ENCODE measurements around the gene MYT1.
"Not testable (repeated sequence)": the region's sequence is repeated elsewhere in the genome, so short reads cannot be mapped to it uniquely, and the experiment has no call there.

The MYT1 gene

DNA sequence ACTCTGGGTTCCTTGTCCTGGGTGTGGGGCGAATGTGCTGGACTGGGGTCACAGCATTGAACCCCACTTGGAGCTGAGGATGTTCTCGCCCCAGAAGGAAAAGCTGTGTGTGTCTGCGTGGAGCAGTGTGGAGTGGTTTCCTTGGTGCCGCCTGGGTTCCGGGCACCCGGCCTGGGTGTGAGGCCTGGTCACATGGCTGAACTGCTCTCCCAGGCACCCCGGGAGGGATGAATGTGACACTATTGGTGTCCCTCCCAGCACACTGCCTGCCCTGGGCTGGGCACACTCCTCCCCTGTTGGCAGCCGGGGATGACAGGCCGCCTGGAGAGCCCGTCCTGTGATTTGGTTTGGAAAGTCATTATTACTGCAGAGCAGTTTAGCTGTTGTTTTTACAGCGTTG, 12.3 kb downstream of the MYT1 start:
- no peaks in the 10 kb centered on the region for H3K36me3 ChIP-seq
- H3K4me2 ChIP-seq = peak overlapping the region in 2 of 11 experiments; percentile 22 to 40; a peak in 2 of 22 replicates
- H3K27me3 ChIP-seq = peaks cover 22 to 43% (median 35%) of the 10 kb centered on the region in 11 experiments
- no peak overlapping the region for H3K4me3 ChIP-seq
- no peak overlapping the region for H3K9ac ChIP-seq
- no peak overlapping the region for H3K27ac ChIP-seq
- peaks cover 0 to 5% (median 0%) of the 10 kb centered on the region in 11 experiments; a peak in 5 of 22 replicates for H4K20me1 ChIP-seq
- H3K4me1 ChIP-seq = peaks cover 0 to 22% (median 6%) of the 10 kb centered on the region in 10 experiments; a peak in 7 of 20 replicates
- H3K9me3 ChIP-seq (replicated peaks in 1 of 11) = peaks cover 9 to 23% (median 14%) of the 10 kb centered on the region in 11 experiments; a peak in 17 of 22 replicates
- TF ChIP-seq Cebpa-rat (IDR thresholded peaks at IDR 0.05) = no peak

DNA sequence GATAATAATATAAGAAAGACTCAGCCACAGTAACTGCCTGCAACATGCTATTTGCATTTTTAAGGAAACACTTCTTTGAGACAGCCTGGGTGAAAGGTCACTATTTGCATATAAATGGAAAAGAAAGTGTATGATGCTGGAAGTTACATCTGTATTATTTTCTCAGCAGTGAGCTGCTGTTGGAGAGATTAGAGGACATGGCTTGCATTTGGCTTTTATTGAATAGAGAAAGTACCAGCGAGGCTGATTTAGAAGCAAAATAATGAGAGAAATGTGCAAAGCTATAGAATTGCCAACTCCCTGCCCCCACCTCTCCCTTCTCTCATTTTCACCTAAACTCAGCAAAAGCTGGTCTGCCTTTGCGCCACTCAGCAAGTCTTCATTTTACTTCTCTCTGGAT, 12.7 kb downstream of the MYT1 start:
- Histone ChIP-seq H3K36me3 (no peaks in the 10 kb centered on the region), H3K4me2 (peak overlapping the region in 2 of 11 experiments; percentile 22 to 40; a peak in 4 of 22 replicates), H3K4me3 (no peak overlapping the region), H3K4me1 (peaks cover 0 to 22% (median 6%) of the 10 kb centered on the region in 10 experiments; a peak in 7 of 20 replicates), H4K20me1 (peaks cover 0 to 5% (median 0%) of the 10 kb centered on the region in 11 experiments; a peak in 5 of 22 replicates), H3K27me3 (peaks cover 22 to 41% (median 35%) of the 10 kb centered on the region in 11 experiments), H3K27ac (no peak overlapping the region), H3K9me3 (replicated peaks in 1 of 11) (peaks cover 9 to 23% (median 14%) of the 10 kb centered on the region in 11 experiments; a peak in 17 of 22 replicates), H3K9ac (no peak overlapping the region)
- TF ChIP-seq Cebpa-rat (IDR thresholded peaks at IDR 0.05) = no peak

DNA sequence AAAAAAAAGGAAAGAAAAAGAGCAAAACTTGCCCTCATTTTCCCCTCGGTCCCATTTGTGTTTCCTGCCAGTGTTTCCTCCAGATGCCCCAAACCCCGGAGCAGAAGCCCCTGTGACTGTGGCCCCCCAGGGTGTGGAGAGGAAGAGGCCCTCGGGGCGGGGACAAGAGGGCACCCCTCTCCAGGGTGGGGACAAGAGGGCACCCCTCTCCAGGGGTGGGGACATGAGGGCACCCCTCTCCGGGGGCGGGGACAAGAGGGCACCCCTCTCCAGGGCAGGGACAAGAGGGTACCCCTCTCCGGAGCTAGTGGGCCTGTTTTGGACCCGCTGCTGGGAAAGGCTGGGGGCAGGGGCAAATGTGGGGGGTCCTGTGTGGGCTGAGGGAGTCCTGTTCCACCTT, 13.1 kb downstream of the MYT1 start:
- H3K4me3 ChIP-seq = no peak overlapping the region
- no peak for TF ChIP-seq Cebpa-rat (IDR thresholded peaks at IDR 0.05)
- peak overlapping the region in 2 of 11 experiments; percentile 22 to 40; a peak in 4 of 22 replicates for H3K4me2 ChIP-seq

DNA sequence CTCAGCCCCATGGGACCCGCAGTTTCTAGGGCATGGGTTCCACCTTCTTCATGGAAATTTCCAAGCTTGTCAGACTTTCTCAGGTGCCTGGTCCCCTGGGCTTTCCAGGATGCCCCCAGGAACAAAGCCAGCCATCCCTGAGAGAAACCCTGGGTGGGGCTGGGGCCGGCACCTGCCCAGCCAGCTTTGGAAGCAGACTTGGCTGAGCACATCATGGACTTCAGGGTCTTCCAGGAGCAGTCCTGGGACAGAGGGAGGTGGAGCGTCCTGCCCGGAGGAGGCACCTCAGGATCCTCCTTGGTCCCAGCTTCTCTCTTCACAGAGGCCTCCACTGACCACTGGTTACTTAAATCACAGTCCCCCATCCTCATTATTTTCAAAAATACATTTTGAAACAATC, 13.5 kb downstream of the MYT1 start:
- H3K4me2 ChIP-seq = no peak overlapping the region
- no peak for TF ChIP-seq Cebpa-rat (IDR thresholded peaks at IDR 0.05)
- no peak overlapping the region for H3K4me3 ChIP-seq
- peaks cover 0 to 22% (median 6%) of the 10 kb centered on the region in 10 experiments; a peak in 7 of 20 replicates for H3K4me1 ChIP-seq
- H3K27ac ChIP-seq = no peak overlapping the region
- H3K9ac ChIP-seq = no peak overlapping the region
- H3K36me3 ChIP-seq = no peaks in the 10 kb centered on the region
- H4K20me1 ChIP-seq = peaks cover 0 to 5% (median 0%) of the 10 kb centered on the region in 11 experiments; a peak in 2 of 22 replicates
- H3K27me3 ChIP-seq = peaks cover 19 to 33% (median 32%) of the 10 kb centered on the region in 11 experiments
- peaks cover 9 to 23% (median 14%) of the 10 kb centered on the region in 11 experiments; a peak in 17 of 22 replicates for H3K9me3 ChIP-seq (replicated peaks in 1 of 11)

More for the DNA sequence above, 13.1 kb downstream of the MYT1 start:
- H3K9ac ChIP-seq = no peak overlapping the region
- no peaks in the 10 kb centered on the region for H3K36me3 ChIP-seq
- peaks cover 9 to 23% (median 14%) of the 10 kb centered on the region in 11 experiments; a peak in 17 of 22 replicates for H3K9me3 ChIP-seq (replicated peaks in 1 of 11)
- H3K4me1 ChIP-seq = peaks cover 0 to 22% (median 6%) of the 10 kb centered on the region in 10 experiments; a peak in 7 of 20 replicates
- peaks cover 22 to 37% (median 35%) of the 10 kb centered on the region in 11 experiments for H3K27me3 ChIP-seq
- H3K27ac ChIP-seq = no peak overlapping the region
- peaks cover 0 to 5% (median 0%) of the 10 kb centered on the region in 11 experiments; a peak in 2 of 22 replicates for H4K20me1 ChIP-seq

DNA sequence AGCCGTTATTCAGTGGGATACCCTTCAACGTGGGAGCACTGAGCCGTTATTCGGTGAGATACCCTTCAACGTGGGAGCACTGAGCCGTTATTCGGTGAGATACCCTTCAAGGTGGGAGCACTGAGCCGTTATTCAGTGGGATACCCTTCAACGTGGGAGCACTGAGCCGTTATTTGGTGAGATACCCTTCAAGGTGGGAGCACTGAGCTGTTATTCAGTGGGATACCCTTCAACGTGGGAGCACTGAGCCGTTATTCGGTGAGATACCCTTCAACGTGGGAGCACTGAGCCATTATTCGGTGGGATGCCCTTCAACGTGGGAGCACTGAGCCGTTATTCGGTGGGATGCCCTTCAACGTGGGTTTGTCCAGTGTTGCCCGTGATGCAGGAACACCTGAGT, 14.7 kb downstream of the MYT1 start:
- H3K4me2 ChIP-seq, H3K36me3 ChIP-seq, H3K27ac ChIP-seq, H3K4me3 ChIP-seq, H3K9ac ChIP-seq, H4K20me1 ChIP-seq: not testable (repeated sequence)
- peaks cover 9 to 23% (median 14%) of the 10 kb centered on the region in 11 experiments; a peak in 17 of 22 replicates for H3K9me3 ChIP-seq (replicated peaks in 1 of 11)
- peaks cover 11 to 24% (median 23%) of the 10 kb centered on the region in 11 experiments; a peak in 21 of 22 replicates for H3K27me3 ChIP-seq
- peaks cover 0 to 22% (median 6%) of the 10 kb centered on the region in 10 experiments; a peak in 7 of 20 replicates for H3K4me1 ChIP-seq

DNA sequence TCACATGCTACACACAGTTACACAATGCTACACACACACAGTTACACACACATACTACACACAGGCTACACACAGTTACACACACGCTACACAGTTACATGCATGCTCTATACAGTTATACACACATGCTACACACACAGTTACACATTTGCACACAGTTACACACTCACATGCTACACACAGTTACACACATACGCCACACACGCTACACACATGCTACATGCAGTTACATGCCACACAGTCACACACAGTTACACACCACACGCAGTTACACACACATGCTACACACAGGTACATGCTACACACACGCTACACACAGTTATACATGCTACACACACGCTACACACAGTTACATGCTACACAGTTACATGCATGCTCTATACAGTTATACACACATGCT, 15.6 kb downstream of the MYT1 start:
- H3K27me3 ChIP-seq = peaks cover 11 to 24% (median 23%) of the 10 kb centered on the region in 11 experiments; a peak in 21 of 22 replicates
- H3K9me3 ChIP-seq (replicated peaks in 1 of 11) = peaks cover 9 to 23% (median 14%) of the 10 kb centered on the region in 11 experiments; a peak in 17 of 22 replicates
- peaks cover 0 to 5% (median 0%) of the 10 kb centered on the region in 11 experiments; a peak in 2 of 22 replicates for H4K20me1 ChIP-seq
- peaks cover 0 to 22% (median 6%) of the 10 kb centered on the region in 10 experiments; a peak in 7 of 20 replicates for H3K4me1 ChIP-seq
- no peak overlapping the region for H3K4me2 ChIP-seq
- no peak overlapping the region for H3K9ac ChIP-seq
- no peak for TF ChIP-seq Cebpa-rat (IDR thresholded peaks at IDR 0.05)
- H3K36me3 ChIP-seq = no peaks in the 10 kb centered on the region
- H3K4me3 ChIP-seq = no peak overlapping the region
- no peak overlapping the region for H3K27ac ChIP-seq

DNA sequence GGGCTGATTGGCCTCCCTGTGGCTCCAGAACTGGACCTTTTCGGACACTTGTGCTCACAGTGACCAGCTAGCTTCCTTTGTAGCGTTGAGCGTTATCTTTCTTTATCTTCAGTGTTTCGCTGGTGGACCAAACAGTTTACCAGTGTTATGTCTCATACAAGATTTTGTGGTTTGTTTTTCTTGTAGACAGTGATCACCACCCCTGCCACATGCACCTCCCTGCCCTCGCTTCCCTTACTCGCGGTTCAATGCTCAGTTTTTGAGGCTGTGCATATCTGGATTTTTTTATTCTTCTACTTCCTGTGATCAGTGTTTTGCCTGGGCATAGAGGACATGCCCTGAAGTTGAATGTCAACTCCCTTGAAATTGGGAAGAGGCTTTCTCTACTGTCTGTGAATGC, 16.4 kb downstream of the MYT1 start:
- no peak overlapping the region for H3K9ac ChIP-seq
- peak overlapping the region in 4 of 11 experiments; percentile 7 to 57 (median 14); a peak in 3 of 22 replicates for H3K4me2 ChIP-seq
- H3K36me3 ChIP-seq = no peaks in the 10 kb centered on the region
- no peak overlapping the region for H3K4me3 ChIP-seq
- H4K20me1 ChIP-seq = peaks cover 0 to 5% (median 0%) of the 10 kb centered on the region in 11 experiments; a peak in 2 of 22 replicates
- H3K9me3 ChIP-seq (replicated peaks in 1 of 11) = peaks cover 12 to 30% (median 21%) of the 10 kb centered on the region in 11 experiments; a peak in 19 of 22 replicates
- H3K27me3 ChIP-seq = peaks cover 11 to 24% (median 23%) of the 10 kb centered on the region in 11 experiments; a peak in 21 of 22 replicates
- no peak overlapping the region for H3K27ac ChIP-seq
- TF ChIP-seq Cebpa-rat (IDR thresholded peaks at IDR 0.05) = no peak
- H3K4me1 ChIP-seq = peaks cover 0 to 22% (median 6%) of the 10 kb centered on the region in 10 experiments; a peak in 7 of 20 replicates

DNA sequence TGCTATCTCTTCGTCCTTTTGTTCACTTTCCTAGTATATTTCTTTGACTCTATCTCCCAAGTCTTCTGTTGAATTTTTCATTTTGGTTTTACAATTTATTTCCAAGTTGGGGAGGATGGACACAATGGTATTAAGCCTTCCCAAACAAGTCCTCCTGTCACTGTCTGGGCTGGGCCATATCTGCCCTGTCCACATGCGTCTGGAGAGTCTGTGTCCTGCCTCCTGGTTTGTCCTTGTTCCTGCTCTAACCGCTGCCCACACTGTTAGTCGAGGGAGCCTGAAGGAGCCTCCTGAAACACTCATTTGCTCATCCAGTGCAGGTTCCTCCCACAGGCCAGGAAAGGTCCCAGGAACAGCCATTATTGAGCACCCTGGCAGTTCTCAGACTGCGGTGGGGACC, 17.1 kb downstream of the MYT1 start:
- Histone ChIP-seq H3K36me3 (no peaks in the 10 kb centered on the region), H3K27ac (no peak overlapping the region), H3K4me1 (peaks cover 0 to 22% (median 6%) of the 10 kb centered on the region in 10 experiments; a peak in 7 of 20 replicates), H3K9me3 (replicated peaks in 1 of 11) (peaks cover 19 to 37% (median 28%) of the 10 kb centered on the region in 11 experiments), H4K20me1 (peaks cover 0 to 4% (median 0%) of the 10 kb centered on the region in 11 experiments; a peak in 2 of 22 replicates), H3K27me3 (peaks cover 8 to 19% (median 18%) of the 10 kb centered on the region in 11 experiments; a peak in 21 of 22 replicates), H3K4me2 (0 out of 22 replicates have a peak overlapping the region, but pooled peaks of 1 of the 11 experiments have one; percentile 57), H3K4me3 (no peak overlapping the region), H3K9ac (no peak overlapping the region)
- TF ChIP-seq Cebpa-rat (IDR thresholded peaks at IDR 0.05) = no peak

DNA sequence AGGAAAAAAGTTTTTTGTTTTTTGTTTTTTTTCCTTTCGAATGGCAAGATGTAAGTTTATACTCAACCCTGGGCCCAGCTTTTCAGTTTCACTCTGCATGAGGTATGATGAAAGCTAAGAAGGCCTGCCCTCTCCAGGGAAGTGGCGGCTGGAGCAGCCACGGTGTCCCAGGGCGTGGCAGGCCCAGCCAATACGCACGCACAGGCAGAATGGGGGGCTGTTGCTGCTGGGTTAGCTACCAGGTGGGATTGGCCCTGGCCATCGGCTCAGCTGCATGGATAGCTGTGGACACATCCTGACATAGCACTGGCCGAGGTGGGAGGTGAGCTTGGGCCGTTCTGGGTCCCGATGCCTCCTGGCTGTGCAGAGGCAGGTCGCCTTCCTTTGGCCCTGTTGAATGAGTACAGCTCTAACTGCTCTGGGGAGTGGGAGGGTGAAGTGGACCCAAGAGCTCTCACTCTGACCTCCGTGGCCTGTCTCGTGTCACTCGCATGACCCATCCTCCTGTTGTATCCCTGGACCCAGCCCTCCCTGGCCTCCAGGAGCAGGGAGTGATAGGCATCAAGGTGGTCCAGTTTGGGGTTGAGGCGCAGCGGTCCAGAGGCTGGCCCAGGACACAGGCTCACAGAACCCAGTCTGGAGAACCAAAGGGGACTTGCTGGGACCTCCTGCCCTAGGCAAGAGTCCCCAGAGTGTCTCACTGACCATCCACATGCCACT, 18.1 kb downstream of the MYT1 start:
- no peak for TF ChIP-seq Cebpa-rat (IDR thresholded peaks at IDR 0.05)
- Histone ChIP-seq H3K9ac (no peak overlapping the region), H3K4me2 (no peak overlapping the region), H4K20me1 (no peaks in the 10 kb centered on the region), H3K9me3 (replicated peaks in 1 of 11) (peaks cover 28 to 46% (median 37%) of the 10 kb centered on the region in 11 experiments), H3K27me3 (peaks cover under 1 to 10% (median 9%) of the 10 kb centered on the region in 11 experiments; a peak in 16 of 22 replicates), H3K27ac (no peak overlapping the region), H3K4me1 (peaks cover 0 to 14% (median 5%) of the 10 kb centered on the region in 10 experiments; a peak in 7 of 20 replicates), H3K36me3 (no peaks in the 10 kb centered on the region), H3K4me3 (no peak overlapping the region)

All from BLaER1 treated with 17β-estradiol and CSF1 and Interleukin-3, amounts not matched to agents 10 nM and 100 nM (cell line).